T-helper 17 cell (primary cell): ENCODE data around the gene SCUBE2. TPM values are rescaled to one million over a fixed set of nuclear protein-coding genes. Genes with fewer than 3 reads are reported as not detected.

Experiments used
- ATAC-seq: fragments of 150-1000 bp; cut with Tn5 transposase; 2 replicates; pipeline ENCODE4 v1.10.0; 2021; ENCODE audit warnings: mild to moderate bottlenecking, moderate library complexity
- DNase-seq, 3 donors: peaks; one replicate each; pipeline versions ENCODE4 v3.0.0 to v3.0.0-alpha.2; 2020 to 2021
- H3K9me3 ChIP-seq: one replicate; pipeline ENCODE4 v1.7.0; 2013; ENCODE audit warnings: low read length, mild to moderate bottlenecking; ENCODE audit not compliant: control insufficient read depth, poor library complexity, severe bottlenecking
- H3K27ac Mint-ChIP-seq: one replicate; pipeline ENCODE4 v1.8.0; 2022; ENCODE audit warnings: mild to moderate bottlenecking, moderate library complexity, mixed read lengths
- H3K27me3 Mint-ChIP-seq: one replicate; pipeline ENCODE4 v1.8.0; 2022; ENCODE audit warnings: mixed read lengths
- H3K36me3 Mint-ChIP-seq: one replicate; pipeline ENCODE4 v1.8.0; 2022; ENCODE audit warnings: low read depth, mixed read lengths
- H3K4me1 Mint-ChIP-seq: one replicate; pipeline ENCODE4 v1.8.0; 2022; ENCODE audit warnings: mild to moderate bottlenecking, mixed read lengths
- H3K4me3 Mint-ChIP-seq: one replicate; pipeline ENCODE4 v1.8.0; 2022; ENCODE audit warnings: mild to moderate bottlenecking, moderate library complexity, mixed read lengths
- total RNA-seq, 4 donors: library from RNA in 2 of 4; stranded (reverse) in 2 of 4; gene quantifications; one replicate each; pipeline ENCODE4 v1.2.3 and lab custom pipeline; 2022 to 2026

Gene SCUBE2
- total RNA-seq, 2 donors from 2014 or later, result 0.10 TPM; not detected in 1

DNA sequence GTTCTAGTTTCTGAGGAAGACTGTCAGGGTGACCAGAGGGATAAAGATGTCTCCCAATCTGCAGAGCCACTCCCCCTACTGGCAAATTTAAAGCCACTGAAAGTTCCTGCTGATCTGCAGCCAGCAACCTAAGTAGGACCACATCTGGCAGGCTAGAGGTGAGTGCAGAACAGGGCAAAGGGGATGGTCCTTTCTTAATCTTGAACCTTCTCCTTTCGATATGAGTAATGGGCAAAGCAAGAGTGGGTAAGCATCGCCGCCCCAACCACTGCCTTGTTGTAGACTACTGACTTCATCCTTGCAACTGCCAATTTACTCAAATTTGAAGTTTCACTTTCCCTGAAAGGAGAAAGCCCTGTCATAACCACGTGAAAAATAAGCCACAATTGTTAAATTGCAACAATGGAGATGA, 30.7 kb downstream of the SCUBE2 start:
- ATAC-seq (peak; percentile 18), DNase-seq (no peak)
- H3K4me3 Mint-ChIP-seq, result no peak overlapping the region
- no peak overlapping the region for H3K27ac Mint-ChIP-seq
- H3K27me3 Mint-ChIP-seq, result peaks cover 23% of the 10 kb centered on the region
- H3K4me1 Mint-ChIP-seq, result peaks cover 5% of the 10 kb centered on the region
- peaks cover 2% of the 10 kb centered on the region for H3K36me3 Mint-ChIP-seq
- no peaks in the 10 kb centered on the region for H3K9me3 ChIP-seq

DNA sequence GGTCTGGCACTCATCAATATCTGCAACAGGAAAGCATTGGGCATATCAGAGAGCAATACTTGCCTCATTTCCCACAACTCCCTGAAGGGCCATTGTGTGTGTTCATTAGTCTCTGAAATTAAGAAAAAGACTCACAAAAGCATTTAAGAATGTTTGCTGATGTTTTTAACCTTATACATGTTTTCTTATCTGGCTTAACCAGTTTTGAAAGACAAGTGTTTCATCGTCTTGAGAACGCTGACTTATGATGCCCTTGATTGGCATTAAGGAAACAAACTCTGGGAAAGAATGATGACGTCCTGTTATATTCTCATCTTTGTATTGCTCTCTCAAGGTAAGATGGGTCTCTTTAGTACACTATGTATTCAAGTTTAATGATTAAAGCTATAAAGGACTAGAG, 32.0 kb downstream of the SCUBE2 start:
- DNase-seq, result no peak

DNA sequence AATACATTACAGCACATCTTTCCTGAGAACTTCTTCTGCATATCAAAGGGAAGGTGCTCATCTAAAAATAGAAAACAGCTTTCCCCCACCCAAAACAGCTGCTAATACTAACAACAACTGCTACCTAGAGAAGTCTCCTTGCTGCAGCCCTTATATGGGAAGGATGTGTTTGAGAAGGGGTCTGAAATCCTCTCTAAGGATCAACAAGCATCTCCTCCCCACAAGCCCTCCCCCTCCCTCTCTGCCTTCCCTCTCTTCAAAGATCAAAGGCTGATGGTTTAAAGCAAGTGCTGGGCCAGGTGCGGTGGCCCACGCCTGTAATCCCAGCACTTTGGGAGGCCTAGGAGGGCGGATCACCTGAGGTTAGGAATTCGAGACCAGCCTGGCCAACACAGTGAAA, 33.5 kb downstream of the SCUBE2 start:
- H3K27ac Mint-ChIP-seq, result no peak overlapping the region
- H3K4me3 Mint-ChIP-seq, result no peak overlapping the region
- H3K9me3 ChIP-seq, result no peaks in the 10 kb centered on the region
- H3K4me1 Mint-ChIP-seq, result peaks cover 5% of the 10 kb centered on the region
- H3K27me3 Mint-ChIP-seq, result peaks cover 14% of the 10 kb centered on the region
- no peak for ATAC-seq
- DNase-seq, result no peak
- H3K36me3 Mint-ChIP-seq, result peaks cover 5% of the 10 kb centered on the region

More for the DNA sequence above, 32.0 kb downstream of the SCUBE2 start:
- H3K4me1 Mint-ChIP-seq, result peaks cover 5% of the 10 kb centered on the region
- peaks cover 14% of the 10 kb centered on the region for H3K27me3 Mint-ChIP-seq
- no peaks in the 10 kb centered on the region for H3K9me3 ChIP-seq
- H3K36me3 Mint-ChIP-seq, result peaks cover 3% of the 10 kb centered on the region
- ATAC-seq, result no peak
- H3K27ac Mint-ChIP-seq, result no peak overlapping the region
- H3K4me3 Mint-ChIP-seq, result no peak overlapping the region

DNA sequence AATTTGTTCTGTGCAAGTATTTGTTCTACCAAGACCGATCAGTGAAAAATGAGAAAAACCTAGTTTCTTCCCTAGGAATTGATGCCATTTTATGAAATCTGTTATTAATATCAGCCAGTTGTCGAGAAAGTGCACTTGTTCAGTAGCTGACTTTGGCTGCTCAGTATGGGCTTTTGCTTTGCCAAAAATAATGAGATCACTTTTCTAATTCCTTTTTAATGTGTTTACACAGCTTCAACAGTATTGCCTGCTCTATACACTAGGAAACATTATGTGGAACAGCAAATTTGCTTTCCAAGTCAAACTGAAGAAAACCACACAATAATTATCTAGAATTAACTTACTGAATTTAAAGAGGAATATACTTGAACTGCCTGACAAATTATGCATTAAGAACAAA, 34.4 kb downstream of the SCUBE2 start:
- Mint-ChIP-seq H3K27me3 (peaks cover 8% of the 10 kb centered on the region), H3K4me3 (no peak overlapping the region), H3K4me1 (peaks cover 5% of the 10 kb centered on the region), H3K36me3 (peaks cover 2% of the 10 kb centered on the region), H3K27ac (no peak overlapping the region)
- ATAC-seq (no peak), DNase-seq (no peak)
- H3K9me3 ChIP-seq, result no peaks in the 10 kb centered on the region

DNA sequence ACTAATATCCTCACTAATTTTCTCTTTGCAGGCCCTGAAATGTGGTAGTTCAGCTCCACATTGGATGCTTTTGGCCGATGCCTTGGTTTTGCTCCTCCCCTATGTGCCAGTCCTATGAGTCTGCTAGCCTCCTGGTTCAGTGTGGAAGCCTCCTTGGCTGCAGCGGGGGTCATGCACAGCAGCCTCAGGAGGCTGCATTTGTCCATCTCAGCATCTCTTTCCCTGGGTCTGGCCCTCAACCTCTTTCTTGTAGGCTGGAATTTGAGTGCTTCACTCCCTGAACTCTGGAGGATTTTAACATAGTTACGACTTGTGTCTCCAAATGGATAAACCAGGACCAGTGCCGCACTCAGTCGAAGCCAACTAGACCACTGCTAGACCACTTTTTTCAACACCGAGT, 34.9 kb downstream of the SCUBE2 start:
- Mint-ChIP-seq H3K4me3 (no peak overlapping the region), H3K4me1 (peaks cover 5% of the 10 kb centered on the region), H3K27ac (no peak overlapping the region), H3K27me3 (peaks cover 7% of the 10 kb centered on the region), H3K36me3 (peaks cover 2% of the 10 kb centered on the region)
- ATAC-seq (no peak), DNase-seq (no peak)
- no peaks in the 10 kb centered on the region for H3K9me3 ChIP-seq

DNA sequence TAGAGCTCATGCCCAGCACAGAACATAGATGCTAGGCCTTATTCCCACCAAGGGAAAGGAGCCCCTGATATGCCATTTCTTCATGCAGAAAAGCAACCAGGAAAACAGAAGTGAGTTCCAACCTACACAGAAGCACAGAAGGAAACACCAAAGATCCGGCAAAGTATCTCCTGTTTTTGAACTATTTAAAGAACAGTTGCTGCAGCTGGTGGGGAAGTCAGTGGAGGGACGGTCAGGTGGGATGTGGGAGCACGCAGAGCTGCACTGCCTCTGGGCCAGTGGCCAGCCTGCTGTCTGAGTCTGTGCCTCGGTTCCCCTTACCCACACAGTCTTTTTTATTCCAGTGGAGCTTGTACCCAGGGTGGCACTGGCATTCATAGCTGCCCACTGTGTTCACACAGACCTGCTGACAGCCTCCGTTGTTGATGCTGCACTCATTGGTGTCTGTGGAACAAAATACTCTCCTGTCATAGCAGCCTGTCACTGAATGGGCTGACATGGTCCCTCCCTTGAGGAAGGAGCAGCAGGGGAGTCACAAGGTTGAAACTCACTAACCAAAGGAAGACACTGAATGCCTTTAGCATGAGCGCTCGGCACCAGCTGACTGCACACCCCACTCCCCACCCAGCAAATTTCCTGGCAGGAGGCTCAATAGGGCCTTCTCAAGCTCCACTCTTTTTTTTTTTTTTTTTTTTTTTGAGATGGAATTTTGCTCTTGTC, 37.9 kb downstream of the SCUBE2 start:
- H3K27me3 Mint-ChIP-seq, result peaks cover 11% of the 10 kb centered on the region
- no peak overlapping the region for H3K4me3 Mint-ChIP-seq
- ATAC-seq, result no peak
- peaks cover 2% of the 10 kb centered on the region for H3K36me3 Mint-ChIP-seq
- no peak for DNase-seq
- H3K9me3 ChIP-seq, result no peaks in the 10 kb centered on the region
- H3K27ac Mint-ChIP-seq, result no peak overlapping the region
- no peaks in the 10 kb centered on the region for H3K4me1 Mint-ChIP-seq

DNA sequence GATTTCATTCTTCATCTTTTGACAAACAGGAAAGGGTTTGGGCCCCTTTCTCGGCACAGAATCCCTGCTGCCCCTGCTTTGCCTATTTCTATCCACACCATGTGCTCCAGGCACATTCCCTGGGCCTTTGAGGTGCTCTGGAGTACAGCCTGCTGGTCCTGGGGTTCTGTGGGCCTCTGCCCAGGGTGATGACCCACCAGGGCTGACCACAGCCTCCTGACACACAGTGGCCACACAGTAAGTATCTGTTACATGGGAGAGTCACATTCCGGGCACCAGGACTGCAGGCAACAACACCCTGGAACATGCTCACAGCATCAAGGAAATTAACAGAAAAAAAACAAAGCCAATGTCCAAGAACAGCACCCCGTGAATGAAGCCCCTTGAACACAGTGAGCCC, 39.1 kb downstream of the SCUBE2 start:
- H3K27me3 Mint-ChIP-seq, result peaks cover 11% of the 10 kb centered on the region
- no peaks in the 10 kb centered on the region for H3K9me3 ChIP-seq
- ATAC-seq, result no peak
- H3K36me3 Mint-ChIP-seq, result peaks cover 2% of the 10 kb centered on the region
- H3K4me1 Mint-ChIP-seq, result no peaks in the 10 kb centered on the region
- no peak for DNase-seq
- no peak overlapping the region for H3K4me3 Mint-ChIP-seq
- H3K27ac Mint-ChIP-seq, result no peak overlapping the region

DNA sequence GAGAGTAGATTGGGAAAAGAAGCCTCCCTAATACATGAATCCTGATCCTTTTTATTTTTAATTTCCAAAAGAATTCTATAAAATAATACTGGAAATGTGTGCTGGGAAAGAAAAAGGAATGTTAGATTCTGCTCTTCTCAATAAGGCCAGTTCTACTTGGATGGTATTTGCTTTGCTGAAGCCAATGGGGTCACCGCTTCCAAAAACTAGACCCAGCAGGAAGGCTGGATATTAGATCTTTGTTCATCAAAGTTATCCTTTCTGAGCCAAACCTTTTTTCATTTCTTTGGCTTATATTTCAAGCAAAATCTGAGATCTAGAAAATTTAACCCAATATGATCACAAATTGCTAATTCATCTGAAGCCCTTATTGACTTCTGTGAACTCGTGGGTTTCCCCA, 41.4 kb downstream of the SCUBE2 start:
- Mint-ChIP-seq H3K27me3 (peaks cover 5% of the 10 kb centered on the region), H3K4me1 (no peaks in the 10 kb centered on the region), H3K4me3 (no peak overlapping the region), H3K27ac (no peak overlapping the region), H3K36me3 (peaks cover 2% of the 10 kb centered on the region)
- no peaks in the 10 kb centered on the region for H3K9me3 ChIP-seq
- ATAC-seq (no peak), DNase-seq (no peak)

DNA sequence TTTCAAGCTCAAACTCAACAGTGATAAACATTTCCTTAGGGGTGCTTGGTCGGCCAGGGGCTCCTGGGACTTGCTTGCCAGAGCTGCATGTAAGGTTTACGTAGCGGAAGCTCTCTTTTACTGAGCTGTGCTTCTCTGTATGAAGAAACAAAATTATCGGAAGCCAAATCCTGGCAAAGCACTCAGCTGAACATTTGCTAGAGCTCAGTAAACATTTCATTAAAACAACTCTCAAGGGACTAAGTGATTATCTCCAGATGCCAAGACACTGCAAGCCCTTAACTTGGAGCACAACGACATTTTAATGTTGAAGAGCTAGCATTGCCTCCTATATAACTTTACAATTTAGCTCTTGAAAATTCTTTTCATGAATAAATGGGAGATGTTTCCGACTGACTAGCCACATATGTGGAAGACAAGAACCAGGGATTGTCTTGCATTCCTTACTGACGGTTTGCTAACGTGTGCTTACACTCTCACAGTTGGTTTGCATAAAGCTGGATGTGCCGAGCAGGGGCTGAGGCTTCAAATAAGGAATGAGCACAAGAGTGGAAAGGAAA, 43.4 kb downstream of the SCUBE2 start:
- no peak for DNase-seq
- ATAC-seq, result no peak
- Mint-ChIP-seq H3K27me3 (peaks cover 5% of the 10 kb centered on the region), H3K27ac (no peak overlapping the region), H3K36me3 (no peaks in the 10 kb centered on the region), H3K4me3 (no peak overlapping the region), H3K4me1 (no peaks in the 10 kb centered on the region)
- H3K9me3 ChIP-seq, result no peaks in the 10 kb centered on the region

DNA sequence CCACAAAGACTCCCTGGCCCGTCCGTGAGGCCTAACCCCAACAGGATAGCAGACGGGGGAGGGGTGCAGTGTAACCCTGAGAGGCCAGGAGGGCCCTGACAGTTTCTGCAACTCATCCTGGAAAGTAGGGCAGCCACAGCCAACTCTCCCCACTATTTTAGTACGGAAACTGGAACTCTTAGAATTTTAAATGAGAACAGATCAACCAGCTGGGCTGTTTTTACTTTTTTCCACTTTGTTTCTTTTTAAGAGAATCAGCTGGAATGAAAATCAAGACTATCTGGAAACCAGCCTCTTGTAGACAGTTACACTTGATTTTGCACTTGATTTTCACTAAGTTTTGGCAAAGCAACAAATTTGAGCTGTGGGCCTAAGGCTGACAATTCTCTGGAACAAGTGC, 44.9 kb downstream of the SCUBE2 start:
- Mint-ChIP-seq H3K36me3 (no peaks in the 10 kb centered on the region), H3K4me3 (no peak overlapping the region), H3K27me3 (peaks cover 5% of the 10 kb centered on the region), H3K27ac (no peak overlapping the region), H3K4me1 (no peaks in the 10 kb centered on the region)
- DNase-seq (no peak), ATAC-seq (no peak)
- no peaks in the 10 kb centered on the region for H3K9me3 ChIP-seq

DNA sequence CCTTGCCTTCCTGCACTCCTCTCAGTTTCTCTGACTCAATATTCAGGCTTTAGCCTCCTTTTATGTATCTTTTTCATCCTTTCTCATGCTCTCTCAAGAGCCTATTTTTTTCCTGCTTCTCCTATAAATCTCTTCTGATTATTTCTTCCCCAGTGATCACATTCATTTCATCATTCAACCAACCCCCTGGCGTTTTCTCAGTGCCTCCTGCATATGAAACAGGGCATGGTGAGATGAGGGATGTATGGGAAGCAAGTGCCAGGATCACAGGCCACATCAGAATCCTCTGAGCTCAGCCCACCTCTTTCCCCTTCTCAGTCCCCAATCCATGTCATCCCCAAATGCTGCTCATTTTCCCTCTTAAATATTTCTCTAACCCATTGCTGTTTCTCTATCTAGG, 48.9 kb downstream of the SCUBE2 start:
- H3K27me3 Mint-ChIP-seq, result no peaks in the 10 kb centered on the region
- H3K4me3 Mint-ChIP-seq, result no peak overlapping the region
- H3K4me1 Mint-ChIP-seq, result peaks cover 2% of the 10 kb centered on the region
- no peak overlapping the region for H3K27ac Mint-ChIP-seq
- no peaks in the 10 kb centered on the region for H3K9me3 ChIP-seq
- DNase-seq (no peak), ATAC-seq (no peak)
- no peaks in the 10 kb centered on the region for H3K36me3 Mint-ChIP-seq

DNA sequence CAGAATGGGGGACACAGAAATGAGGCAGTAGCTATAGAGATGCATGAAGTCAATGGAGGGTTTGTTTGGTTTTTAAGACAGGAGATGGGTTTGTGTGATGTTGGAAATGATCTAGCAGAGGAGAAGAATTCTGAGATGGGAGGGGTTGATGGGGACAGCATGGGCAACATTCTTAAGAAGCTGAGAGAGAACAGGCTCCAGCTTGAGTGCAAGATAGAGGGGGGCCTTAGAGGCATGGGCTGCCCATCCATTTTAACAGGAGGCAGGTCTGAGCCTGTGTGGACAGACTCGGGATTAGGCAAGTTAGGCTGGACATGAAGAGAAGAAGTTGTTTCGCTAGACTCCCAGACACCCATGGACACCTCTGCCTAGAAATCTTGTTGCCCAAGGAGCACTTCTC, 49.7 kb downstream of the SCUBE2 start:
- ATAC-seq (no peak), DNase-seq (no peak)
- Mint-ChIP-seq H3K27ac (no peak overlapping the region), H3K27me3 (no peaks in the 10 kb centered on the region), H3K4me3 (no peak overlapping the region), H3K36me3 (no peaks in the 10 kb centered on the region), H3K4me1 (peaks cover 2% of the 10 kb centered on the region)
- H3K9me3 ChIP-seq, result no peaks in the 10 kb centered on the region

DNA sequence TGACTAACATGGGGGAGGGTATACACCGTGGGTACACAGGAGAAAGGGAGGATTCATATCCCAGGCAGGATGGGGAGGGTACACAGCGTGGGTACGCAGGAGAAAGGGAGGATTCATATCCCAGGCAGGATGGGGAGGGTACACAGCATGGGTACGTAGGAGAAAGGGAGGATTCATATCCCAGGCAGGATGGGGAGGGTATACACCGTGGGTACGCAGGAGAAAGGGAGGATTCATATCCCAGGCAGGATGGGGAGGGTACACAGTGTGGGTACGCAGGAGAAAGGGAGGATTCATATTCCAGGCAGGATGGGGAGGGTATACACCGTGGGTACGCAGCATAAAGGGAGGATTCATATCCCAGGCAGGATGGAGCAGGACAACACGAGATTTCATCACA, 51.0 kb downstream of the SCUBE2 start:
- Mint-ChIP-seq H3K27me3 (no peaks in the 10 kb centered on the region), H3K4me3 (no peak overlapping the region)
- DNase-seq, result no peak

DNA sequence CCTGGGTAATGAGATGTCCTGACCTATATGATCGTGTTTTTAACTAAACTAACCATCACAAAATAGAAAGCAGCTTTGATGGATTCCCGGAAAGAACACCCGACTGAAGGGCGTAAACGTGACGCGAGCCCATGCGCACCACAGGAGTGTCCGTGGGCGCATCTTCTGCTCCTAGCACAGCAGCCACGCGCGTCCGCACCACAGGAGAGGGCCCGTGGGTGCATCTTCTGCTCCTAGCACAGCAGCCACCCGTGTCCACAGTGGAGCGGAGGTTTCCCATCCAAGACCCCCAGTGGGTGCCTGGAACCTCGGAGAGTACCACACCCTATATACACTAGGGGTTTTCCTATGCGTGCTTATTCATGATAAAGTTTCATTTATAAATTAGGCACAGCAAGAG, 51.5 kb downstream of the SCUBE2 start:
- no peak overlapping the region for H3K4me3 Mint-ChIP-seq
- DNase-seq (no peak), ATAC-seq (no peak)
- peaks cover 2% of the 10 kb centered on the region for H3K4me1 Mint-ChIP-seq
- no peaks in the 10 kb centered on the region for H3K27me3 Mint-ChIP-seq
- no peaks in the 10 kb centered on the region for H3K36me3 Mint-ChIP-seq
- H3K9me3 ChIP-seq, result no peaks in the 10 kb centered on the region
- no peak overlapping the region for H3K27ac Mint-ChIP-seq

More for the DNA sequence above, 51.0 kb downstream of the SCUBE2 start:
- Mint-ChIP-seq H3K4me1 (peaks cover 2% of the 10 kb centered on the region), H3K27ac (no peak overlapping the region), H3K36me3 (no peaks in the 10 kb centered on the region)
- no peaks in the 10 kb centered on the region for H3K9me3 ChIP-seq
- ATAC-seq, result no peak
